SK-N-DZ (cell line): ENCODE measurements around the gene ELP5. TPM values are rescaled to one million over a fixed set of nuclear protein-coding genes. Genes with fewer than 3 reads are reported as not detected.
A peak's percentile ranks its signal among the peaks of the same experiment; 100 is the strongest.

Experiments used
- DNase-seq: peaks from one replicate; pipeline ENCODE4 v3.0.0-alpha.2; 2015; ENCODE audit warnings: low spot score
- polyA plus RNA-seq, 2 experiments: library from polyadenylated mRNA; depleted of rRNA; stranded (reverse); fragments of >200 nt; gene quantifications; 2 replicates each; pipeline ENCODE4 v1.2.3, GENCODE V29; 2014

The ELP5 gene, protein sequence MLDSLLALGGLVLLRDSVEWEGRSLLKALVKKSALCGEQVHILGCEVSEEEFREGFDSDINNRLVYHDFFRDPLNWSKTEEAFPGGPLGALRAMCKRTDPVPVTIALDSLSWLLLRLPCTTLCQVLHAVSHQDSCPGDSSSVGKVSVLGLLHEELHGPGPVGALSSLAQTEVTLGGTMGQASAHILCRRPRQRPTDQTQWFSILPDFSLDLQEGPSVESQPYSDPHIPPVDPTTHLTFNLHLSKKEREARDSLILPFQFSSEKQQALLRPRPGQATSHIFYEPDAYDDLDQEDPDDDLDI
- 66.4 and 87.1 TPM in 2 replicates for polyA plus RNA-seq (2014; cell fraction: cytosol; rRNA removed)
- 80.1 and 123 TPM in 2 replicates for polyA plus RNA-seq (2014; cell fraction: nucleus; rRNA removed)

DNA sequence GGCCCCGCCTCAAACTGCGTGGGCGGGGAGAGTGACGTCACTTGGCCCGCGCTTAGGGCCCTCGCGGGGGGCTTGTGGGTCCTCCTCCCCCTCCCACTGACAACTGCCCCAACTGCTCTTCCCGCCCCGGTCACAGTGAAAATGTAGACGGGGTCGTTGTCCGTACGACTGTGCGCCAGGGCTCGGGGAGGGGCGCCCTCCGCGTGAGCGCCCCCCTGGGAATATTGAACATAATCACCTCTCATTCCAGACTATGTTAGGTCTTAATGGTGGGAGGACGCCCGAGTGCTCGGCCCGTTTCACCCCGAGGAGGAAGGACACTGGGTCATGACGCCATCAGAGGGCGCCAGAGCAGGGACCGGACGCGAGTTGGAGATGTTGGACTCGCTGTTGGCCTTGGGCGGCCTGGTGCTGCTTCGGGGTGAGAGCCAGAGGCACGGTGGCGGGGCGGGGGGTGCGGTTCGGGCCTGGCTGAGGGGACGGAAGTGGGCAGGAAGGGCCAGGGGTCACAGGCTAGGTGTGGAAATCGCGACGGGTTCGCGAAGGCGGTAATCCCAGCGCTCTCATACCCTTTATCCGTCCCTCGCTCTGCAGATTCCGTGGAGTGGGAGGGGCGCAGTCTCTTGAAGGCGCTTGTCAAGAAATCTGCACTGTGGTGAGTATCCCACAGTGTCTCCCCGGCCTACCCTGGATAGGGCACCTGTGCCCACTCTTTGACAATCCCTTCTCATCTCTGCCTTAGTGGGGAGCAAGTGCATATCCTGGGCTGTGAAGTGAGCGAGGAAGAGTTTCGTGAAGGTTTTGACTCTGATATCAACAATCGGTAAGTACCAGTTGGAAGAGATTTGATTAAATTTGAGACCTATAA, at the start of gene ELP5:
Gene ELP5, plus strand, starts transcription at position 40 of the 868 bp plus-strand sequence. Its CDS starts 336 bp downstream, at position 376.
- peak; percentile 98 for DNase-seq

DNA sequence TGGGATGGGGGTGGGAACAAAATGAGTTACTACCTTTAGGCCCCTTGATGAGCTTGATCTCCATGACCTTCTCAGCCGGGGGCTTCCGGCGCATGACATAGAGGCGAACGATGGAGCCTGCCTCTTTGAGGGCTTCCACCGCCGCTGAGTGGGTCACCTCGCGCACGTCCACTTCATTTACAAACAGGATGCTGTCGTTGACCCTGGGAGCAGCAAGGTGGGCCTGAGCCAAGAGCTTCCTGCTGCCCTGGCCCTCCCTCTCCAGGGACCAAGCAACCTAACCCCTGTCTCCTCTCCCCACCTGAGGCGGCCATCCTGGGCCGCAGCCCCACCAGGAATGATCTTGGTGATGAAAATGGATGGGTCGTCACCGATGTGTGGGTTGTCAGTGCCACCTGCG, 48.6 kb upstream of the ELP5 start:
- DNase-seq: no peak

DNA sequence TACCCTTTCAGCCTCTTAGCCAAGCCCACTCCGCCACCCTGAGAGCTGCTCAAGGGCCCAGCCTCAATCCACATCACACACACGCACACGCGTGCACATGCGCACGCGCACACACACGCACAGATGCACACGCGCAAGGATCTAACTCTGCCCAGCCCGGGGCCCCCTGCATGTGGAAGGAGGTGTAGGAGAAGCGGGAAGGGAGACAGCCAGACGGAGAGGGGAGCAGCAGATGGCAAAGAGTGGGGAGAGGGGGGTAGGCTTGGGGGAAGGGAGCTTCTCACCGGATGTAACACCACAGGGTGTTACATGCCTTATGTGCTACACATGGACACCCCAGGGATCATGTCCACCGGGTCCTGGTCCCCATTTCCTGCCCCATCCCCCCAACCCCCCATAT, 47.7 kb upstream of the ELP5 start:
- DNase-seq: no peak

DNA sequence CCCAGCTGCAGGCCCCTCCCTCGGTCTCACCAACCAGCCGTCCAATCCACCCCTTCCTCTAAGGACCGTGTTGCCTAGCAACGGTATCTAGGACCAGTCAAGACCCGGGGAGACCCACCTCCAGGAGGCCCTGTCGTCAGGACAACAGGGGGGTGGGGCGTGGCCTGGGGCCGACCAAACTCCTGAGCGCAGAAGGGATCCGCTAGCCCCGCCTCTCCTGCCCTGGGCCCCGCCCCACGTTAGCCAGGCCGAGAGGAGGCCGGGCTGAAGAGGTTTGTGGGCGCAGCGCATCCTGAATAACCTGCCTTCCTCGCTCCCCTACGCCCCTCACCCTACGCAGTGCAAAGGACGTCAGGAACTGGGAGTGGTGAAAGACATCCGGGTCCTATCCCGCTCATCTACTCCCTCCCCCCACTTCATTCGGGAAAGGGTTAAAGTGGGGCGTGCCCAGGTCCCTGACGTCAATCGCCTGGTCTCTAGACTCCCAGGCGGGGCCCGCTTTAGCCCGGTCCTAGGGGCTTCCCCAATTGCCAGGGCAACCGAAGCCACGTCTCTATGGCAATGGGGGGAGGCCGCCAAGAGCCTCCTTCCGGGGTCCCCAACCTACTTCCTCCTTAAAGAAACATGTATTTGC, 47.1 kb upstream of the ELP5 start:
- peak; percentile 99 for DNase-seq

DNA sequence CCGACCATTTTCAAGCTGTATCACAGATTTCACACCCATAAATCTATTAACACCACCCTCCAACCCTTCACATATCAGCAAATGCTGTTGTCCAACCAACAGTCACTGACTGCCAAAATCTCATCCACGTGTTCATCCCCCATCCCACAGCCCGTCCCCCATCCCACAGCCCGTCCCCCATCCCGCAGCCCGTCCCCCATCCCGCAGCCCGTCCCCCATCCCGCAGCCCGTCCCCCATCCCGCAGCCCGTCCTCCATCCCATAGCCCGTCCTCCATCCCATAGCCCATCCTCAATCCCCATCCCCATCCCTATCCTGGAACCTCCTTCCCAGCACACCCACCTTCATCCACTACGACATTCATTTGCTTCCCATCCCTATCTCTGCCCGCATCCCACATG, 46.5 kb upstream of the ELP5 start:
- DNase-seq: no peak

DNA sequence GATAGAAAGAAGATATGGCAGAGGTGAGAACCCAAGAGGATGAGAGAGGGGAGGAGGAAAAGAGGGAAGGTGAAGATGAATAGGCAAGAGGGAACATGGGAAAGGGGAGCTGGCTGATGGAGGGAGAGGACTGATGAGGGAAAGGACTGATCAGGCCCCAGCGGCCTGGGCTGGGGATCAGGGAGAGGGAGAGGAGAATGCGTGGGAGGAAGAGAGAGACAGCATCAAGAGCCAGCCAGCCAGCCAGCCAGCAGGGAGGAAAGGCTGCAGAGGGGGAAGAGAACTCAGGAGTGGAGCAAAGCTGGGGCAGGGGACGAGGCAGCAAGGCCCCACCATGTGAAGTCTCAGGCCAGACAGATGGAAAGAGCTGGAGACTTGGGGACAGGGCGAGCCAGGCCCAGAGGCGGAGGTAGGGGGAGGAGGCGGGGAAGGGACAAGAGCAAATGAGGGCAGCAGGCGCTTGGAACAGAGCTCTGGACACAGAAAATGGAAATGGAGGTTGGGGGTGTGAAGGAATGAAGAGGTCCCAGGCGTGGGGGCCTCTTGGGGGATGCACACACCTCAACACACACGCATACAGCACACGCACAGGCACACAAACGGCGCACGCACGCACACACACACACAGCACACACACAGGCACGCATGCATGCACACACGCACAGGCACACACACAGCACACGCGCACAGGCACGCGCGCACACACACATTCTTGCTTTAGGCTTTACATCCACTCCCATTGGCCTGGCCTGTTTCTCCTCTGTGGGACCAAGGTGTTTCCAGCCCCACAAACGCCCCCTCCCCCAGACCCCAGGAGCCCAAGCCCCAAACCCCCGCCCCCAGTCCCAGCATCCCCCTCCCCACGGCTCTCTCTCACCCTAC, 44.7 kb upstream of the ELP5 start:
- no peak for DNase-seq

DNA sequence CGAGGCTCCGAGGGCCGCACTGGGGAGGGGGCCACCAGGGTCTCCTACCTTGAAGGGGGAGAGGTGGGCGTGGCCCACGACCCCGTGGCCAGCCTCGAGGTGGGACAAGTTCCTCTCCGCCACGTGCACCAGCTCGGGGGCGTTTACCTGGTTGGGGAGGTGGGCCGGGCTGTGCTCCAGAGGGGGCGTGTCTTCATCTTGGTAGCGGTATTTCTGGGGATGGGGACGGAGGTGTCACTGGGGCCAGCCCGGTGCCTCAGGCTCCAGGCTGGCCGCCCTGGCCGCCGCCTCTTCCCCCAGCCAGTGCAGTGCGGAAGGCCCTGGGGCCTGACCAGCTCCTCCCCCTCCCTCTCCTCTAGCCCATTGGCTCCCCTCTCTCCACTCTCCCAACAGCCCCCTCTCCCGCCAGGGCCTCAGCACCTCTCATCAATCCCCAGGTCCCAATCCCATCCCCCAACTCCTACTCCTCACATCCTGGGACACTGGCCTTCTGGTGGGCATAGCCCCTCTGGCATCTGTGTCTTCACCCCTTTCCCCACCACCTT, 43.9 kb upstream of the ELP5 start:
- peak; percentile 87 for DNase-seq

DNA sequence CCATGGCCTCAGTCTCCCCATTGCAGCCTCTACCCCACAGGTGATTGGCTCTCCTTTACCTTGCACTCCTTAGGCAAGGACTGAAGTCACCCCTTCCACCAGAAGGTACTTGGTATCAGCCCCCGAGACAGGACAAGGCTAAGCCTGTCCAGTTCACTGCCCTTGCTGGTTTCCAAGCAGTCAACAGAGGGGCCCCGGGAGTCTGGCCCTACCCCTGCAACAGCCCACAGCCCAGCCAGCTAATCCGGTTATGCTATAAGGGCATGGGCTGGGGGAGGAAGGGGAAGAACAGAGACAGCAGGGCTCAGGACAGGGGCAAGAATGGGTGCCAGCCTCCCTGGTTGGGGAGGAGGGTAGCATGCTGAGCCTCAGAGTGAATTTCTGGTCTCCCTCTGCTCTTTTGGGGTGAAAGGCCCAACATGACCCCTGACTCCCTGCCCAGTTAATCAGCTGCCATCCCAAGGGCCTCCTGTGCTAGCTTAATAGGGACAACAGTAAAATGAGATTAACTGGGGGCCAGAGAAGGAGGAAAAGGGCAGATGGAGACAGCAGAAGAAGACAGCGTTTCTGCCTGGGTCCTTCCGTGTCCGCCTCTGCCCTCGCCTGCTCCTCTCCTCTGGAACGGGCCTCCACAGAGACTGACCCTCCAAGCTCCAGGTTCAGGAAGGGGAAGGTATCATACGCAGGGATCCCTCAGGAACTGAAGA, 43.1 kb upstream of the ELP5 start:
- DNase-seq: peak; percentile 67

DNA sequence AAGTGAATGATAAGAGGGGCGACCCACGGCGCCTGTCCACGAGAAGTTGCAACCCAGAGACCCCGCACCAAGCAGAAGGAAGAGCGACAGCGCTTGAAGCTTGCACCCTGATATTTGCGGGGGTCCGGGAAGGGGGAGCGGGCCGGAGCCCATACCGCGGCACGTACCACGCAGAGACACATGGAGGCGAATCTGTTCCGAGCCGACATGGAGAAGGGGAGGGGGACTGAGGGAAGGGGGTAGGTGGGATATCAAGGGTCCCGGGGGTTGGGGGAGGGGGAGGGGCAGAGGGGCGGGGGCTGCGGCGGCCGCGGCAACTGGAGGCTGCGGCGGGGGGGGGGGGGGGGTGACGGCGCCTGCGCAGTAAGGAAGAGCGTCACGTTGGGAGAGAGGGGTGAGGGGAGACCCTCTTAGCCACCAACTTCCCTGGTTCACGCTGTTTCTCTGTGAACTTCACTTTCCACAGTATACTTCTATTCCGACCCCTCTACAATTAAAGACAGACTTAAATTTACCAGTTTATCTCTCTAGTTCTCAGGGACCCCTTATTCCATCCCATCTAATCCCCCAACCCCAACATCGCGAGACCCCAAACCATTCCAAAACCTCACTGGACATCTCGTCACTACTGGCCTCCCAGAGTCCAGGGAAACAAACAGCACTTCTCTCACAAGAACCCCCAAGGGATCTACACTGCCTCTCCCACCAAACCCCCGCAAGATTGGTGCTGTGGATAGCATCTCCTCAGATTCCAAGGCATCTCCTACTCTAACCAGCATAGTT, 40.3 kb upstream of the ELP5 start:
- DNase-seq: no peak

DNA sequence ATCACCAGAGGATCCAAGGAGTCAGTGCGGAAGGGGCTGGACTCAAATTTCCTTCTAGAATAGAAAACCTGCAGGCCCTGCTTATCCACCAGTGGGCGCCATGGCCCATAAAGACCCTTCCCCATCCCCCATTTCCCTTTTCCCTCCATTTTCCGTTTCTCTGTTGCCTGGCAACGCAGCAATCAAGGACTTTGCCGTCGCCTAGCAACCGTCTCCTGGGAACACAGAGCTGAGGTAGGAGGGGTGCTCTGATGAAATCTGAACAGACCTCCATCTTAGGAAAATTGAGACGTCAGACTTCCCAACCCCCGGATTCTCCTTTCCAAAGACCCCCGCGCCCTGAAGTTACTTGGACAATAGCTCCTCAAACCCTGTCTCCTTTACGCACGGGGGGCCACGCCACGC, 38.1 kb upstream of the ELP5 start:
- DNase-seq: peak; percentile 100

DNA sequence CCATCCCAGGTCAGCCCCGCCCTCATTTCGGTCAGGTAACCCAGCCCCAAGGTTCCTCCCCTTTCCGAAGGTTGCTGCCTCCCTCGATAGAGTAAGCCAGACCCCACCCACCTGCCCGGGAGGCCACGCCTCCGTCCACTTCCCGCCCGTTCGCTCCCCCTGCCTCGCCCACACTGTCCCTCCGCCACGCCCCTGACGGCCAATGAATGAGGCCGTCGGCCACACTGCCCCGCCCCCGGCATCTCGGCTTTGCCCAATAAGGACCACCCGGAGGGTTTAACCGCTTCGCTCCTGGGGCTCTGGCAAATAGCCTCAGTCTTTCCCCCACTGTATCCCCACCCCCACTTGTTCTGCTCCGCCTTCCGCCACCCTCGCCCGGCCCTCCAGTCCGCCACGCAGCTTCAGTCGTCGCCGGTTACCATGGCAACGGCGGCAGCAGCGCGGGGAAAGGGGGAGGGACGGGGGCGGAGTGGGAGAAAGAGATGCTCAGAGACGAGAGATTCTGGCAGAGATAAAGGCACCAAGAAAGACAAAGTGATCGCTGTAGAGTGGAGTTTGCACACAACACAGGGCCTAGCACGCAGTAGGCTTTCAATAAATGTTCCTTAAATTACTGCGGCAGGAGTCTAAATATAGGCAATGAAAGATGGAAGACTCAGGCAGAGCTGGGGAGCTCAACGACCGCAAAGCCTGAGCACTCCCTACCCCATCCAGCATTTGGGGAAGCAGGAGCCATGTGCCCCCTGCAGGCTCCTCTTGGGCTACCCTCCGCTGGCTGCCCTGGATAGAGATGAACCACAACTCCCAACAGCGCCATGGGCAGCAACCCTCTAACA, 37.5 kb upstream of the ELP5 start:
- DNase-seq: peak; percentile 100

DNA sequence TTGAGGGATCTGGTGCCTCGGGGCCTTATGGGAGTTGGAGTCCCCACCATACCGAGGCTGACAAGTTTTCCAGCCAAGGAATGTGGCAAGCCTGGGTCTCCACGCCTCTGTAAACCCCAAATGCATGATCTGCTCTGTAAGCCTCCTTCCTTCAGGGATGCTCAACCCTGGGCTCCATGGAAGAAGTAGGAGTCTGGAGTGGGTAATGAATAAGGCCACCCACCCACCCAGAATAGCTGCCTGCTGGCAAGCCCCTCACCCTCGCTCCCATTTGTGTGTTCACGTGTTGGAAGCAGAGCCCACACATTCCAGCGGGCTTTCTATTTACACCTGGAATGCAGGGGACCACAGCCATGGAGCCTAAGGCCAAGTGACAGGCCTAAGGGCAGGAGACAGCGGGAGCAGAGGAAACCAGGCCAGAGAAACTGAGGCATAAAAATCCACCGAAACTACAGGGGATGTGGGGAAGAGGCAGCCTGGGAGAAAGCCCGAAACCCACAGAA, 36.8 kb upstream of the ELP5 start:
- DNase-seq: no peak

DNA sequence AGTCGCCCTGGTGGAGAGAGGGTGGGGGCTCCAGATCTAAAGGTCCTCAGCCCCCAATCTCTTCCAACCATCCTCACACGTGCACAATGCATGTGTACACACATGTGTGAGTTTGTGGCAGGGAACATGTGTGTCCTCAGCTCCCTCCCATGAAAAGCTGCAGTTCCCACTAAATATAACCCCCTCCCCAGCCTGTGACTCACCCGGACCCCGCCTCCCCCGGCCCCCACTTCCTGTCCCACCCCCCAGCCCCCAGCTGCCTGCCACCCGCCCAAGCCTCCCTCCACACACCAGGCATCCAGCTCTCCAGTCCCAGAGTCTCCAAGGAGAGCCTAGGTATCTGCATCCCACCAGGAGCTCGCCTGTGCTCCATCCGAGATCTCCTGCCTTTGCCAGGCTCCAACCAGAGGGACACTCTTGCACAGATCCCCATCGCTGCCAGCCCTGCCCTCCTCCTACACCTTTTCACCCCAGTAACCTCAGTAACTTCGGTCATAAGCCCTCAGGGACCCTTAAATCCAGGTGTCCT, 36.3 kb upstream of the ELP5 start:
- peak; percentile 62 for DNase-seq

DNA sequence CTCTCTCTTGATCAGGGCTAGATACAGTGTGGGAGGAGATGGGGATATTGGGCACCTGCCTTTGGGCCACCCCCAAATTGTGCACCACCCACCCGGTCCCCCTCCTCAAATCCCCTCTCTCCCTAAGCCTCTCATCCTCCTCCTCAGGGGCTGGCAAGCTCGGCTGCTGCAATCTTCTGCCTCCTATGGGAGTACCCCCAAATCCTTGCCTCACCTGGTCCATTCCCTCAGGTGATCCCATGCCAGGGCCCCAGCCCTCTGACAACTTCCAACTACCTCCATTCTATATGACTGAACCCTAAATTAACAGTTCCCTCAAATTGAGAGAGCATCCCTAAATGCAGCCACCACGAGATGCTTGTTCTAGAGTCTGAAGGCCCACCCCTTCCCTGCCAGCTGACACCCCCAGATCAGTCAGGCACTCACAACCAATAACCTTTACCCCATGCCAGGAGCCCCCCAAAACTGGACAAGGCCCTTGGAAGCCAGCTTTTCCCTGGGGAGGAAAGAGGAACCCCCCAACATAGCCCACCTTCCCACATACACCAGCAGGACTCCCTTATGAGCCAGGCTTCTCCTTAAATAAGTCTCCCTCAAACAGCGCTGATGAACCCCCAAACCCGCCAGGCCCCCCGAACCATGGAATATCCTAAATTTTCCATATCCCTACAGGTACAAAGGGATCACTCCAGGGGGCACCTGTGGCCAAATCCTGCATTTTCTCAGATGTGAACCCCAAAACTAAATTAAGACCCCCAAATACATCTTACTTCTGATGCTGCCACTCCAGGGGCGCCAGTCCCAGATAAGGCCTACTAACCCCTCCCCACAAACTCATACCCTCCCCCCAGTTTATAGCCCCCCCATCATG, 35.5 kb upstream of the ELP5 start:
- DNase-seq: no peak

DNA sequence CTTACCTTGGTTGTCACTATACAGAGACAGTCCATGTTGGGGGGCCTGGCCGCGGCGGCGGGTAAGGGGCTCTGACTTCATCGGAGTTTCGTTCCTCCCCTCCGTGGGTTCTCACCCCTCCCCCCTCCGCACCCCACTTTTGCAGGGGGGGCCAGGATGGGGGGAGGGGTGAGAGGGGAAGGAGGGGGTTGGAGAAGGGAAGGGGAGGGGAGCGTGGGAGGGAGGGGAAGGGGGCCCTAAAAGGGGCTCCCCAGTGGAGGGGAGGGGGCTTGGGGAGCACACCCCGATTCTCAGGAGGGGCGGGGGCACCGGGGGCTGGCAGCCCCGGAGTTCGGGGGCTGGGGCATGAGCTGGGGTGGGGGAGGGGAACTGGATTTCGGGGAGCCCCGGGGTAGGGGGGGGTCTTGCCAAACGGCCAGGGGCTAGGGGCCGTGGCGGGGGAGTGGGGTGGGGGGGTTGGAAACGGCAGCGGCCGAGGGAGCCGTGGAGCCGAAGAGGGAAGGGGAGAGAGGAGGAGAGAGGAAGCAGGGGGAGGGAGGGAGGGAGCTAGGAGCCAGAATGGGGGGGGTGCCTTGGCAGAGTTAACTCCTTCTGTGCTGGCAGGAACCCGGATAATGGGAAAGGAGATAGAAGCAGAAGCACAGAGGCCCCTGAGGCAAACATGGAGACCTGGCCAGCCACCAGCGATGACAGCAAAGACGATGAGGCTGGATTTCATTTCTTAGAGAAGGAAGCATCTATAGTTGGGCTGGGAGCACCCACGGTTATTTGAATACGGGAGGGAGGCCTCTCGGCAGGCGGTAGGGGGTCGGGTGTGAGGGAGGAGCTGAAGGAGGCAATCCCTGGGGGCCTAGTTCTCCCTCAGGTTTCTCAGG, 34.7 kb upstream of the ELP5 start:
- DNase-seq: peak; percentile 78

DNA sequence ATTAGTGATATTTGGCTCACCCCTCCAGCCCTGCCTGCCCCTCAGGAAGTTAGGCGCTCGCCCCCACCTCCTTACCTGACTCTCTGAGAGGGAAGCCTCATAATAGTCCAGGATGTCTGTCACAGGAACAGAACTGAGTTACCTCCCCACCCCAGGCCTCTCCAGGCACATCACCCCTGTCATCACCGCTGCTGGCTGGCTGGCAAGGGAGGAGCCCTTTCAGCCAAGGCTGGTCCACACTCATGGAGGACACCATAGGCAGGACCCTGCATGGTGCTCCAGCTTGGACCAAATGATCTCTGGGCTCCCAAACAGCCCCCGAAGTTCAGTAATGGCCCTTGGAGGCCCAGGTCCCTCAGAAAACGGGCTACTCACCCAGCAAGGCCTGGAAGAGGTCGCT, 33.8 kb upstream of the ELP5 start:
- DNase-seq: no peak
